Measurements from ENCODE around the gene SLC10A2.

Gene SLC10A2

GRCh38 chr13:103046676-103047075 is 19.5 kb downstream of the SLC10A2 start:
- no peak for DNase-seq (ENCODE audit: low read depth in 2 of 2)

- no peak for DNase-seq (ENCODE audit: low read depth in 2 of 2)
These were observed 22.2 kb downstream of the SLC10A2 start for GRCh38 chr13:103044056-103044455.

DNA sequence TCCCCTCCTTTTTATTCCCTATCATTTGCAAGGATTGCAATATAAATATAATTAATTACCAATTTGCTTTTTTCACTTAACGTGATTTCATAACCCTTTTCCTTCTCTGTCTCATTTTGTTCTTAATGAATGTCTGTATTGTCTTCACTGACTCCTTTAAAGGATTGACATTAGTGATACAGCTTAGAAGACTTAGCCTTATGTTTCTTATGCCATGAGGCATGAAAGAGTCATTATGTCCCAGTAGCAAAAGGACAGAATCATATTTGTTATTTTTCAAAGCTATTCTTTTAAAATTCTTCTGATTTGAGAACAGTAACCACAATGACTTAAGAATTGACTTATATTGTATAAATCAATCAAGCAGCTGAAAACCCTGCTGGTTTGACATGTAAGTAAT is 26.2 kb downstream of the SLC10A2 start:
- no peak for DNase-seq (ENCODE audit: low read depth in 2 of 2)

DNA sequence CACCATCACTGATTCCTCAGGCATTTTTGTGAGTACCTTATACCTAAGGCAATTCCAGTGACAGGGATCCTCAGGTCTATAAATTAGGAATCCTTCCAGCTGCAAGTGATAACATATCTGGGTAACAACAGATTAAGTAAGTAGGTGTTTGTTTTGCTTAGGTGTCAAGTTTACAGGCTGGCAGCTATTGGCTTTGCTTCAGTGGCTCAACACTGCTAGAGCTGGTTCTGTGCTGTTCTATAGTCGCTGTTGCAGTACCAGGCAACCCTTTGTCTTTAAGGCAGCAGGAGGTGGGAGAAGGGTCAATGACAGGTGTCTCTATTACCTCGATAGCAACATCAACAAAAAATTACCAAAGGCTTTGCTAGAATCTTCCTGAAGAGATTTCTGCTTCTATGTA is 27.0 kb downstream of the SLC10A2 start:
- DNase-seq (ENCODE audit: low read depth in 2 of 2) = no peak

DNA sequence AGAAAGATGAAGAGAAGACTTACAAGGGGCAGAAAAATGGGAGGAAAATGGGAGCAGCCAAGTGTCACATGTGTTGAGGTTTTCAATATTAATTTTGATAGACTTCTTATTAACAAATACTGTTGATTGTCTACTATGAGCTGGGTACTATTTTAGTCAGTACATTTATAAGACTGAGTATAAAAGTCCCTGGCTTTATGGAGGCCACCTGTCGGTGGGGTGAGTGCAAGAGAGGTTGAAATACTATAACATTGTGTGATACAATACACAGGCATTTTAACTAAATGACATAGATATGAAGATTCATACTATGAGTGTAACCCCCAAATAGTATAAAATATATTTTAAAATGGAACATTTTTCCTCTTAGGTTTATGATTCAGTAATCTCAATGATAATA is 29.9 kb downstream of the SLC10A2 start:
- no peak for DNase-seq (ENCODE audit: low read depth in 2 of 2)

GRCh38 chr13:103033999-103034398 is 32.2 kb downstream of the SLC10A2 start:
- no peak for DNase-seq (ENCODE audit: low read depth in 2 of 2)

- DNase-seq (ENCODE audit: low read depth in 2 of 2) = no peak
These were observed 34.8 kb downstream of the SLC10A2 start for GRCh38 chr13:103031332-103031873.

- no peak for DNase-seq (ENCODE audit: low read depth in 2 of 2)
These were observed 35.4 kb downstream of the SLC10A2 start for GRCh38 chr13:103030776-103031175.

DNA sequence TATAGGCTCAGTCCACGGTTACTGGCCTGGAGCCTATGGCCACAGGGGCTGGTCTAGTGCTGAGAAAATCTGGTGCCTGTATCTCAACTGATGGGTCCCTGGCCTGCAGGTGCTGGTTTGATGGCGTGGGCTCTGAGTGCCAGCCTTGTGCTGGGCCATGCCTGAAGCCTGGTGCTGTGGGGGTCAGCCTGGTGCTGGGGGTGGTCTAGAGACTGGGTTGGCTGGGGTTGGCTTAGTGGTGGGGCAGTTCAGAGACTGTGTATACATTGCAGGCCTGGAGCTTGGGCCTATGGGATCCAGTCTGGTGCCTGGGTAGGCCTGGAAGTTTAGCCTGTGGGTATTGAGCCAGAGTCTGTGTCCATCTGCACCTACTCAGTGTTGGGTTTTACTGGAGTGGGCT is 36.4 kb downstream of the SLC10A2 start:
- no peak for DNase-seq (ENCODE audit: low read depth in 2 of 2)

DNA sequence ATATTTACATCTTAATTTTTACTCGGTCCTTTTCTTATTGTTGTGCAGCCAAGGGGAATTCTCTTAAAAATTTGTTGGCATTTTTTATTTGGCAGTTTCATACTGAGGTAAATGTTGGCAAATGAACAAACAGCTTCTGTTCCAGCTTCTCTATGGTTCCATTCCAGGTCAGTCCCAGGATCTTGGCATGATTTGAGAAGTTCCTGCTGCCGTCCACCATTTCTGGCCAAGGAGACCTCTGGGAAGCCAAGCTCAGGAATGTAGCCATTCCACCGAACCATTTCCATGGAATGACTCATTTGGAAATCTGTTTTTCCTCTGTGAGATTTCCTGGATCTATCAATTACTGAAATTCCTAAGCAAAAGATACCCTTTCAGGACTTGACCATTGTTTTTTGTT is 43.9 kb downstream of the SLC10A2 start:
- no peak for DNase-seq (ENCODE audit: low read depth in 2 of 2)

GRCh38 chr13:103018556-103018955 is 47.7 kb downstream of the SLC10A2 start:
- DNase-seq (ENCODE audit: low read depth in 2 of 2) = no peak

- DNase-seq (ENCODE audit: low read depth in 2 of 2) = no peak
These were observed 53.6 kb downstream of the SLC10A2 start for GRCh38 chr13:103012646-103013045.

DNA sequence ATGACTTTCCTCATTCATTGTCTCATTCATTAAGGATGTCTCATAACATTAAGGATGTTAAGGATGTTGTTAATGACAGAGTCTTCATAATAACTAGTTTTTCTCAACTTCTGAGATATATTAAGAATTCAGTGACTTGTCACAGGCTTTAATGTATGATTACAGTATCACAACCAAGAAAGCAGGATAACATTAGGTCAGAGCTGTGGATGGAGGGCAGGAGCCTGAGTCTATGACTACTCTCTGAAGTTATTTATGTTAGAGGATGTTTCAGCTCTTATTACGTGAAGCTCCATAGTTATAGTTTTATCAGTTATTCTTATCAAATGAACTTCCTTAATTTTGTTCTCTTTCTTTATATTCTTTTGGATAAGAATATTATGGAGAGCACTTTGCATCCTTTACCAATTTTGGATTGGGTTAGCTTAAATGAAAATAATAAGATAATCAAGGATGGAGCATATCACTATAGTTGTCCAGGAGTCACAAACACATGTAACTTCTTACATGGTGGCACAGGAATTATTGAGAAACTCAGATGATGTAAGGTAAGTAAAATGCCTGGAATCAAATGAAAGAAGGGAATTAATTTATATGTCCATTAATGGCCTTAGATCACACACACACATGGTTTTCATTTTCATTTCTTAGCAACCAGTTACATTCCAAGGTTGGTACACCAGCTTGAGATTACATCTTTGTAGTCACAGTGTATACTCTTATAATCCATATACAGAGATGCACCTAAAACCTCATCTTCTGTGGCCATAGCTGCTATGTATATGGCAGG is 57.0 kb downstream of the SLC10A2 start:
- no peak for DNase-seq (ENCODE audit: low read depth in 2 of 2)

DNA sequence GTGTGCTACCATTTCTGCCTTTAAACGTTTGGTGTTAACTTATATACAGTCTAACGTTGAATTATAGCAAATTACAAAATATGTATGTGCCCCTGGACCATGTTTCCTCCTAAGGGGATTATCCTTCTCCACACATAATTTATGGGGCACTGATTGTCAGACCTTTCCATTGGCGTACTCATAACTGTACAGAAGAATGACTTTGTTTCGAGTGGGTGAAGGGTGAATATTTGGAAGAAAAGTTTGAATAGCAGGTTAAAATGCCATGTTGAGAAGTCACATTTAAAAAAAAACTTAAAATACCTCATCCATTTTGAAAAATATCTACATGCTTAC is 58.8 kb downstream of the SLC10A2 start:
- DNase-seq (ENCODE audit: low read depth in 2 of 2) = no peak

GRCh38 chr13:103006641-103007426 is 59.4 kb downstream of the SLC10A2 start:
- DNase-seq (ENCODE audit: low read depth in 2 of 2) = no peak

GRCh38 chr13:103004661-103005345 is 61.4 kb downstream of the SLC10A2 start:
- DNase-seq (ENCODE audit: low read depth in 2 of 2) = no peak

GRCh38 chr13:103003631-103004030 is 62.6 kb downstream of the SLC10A2 start:
- DNase-seq (ENCODE audit: low read depth in 2 of 2) = no peak

DNA sequence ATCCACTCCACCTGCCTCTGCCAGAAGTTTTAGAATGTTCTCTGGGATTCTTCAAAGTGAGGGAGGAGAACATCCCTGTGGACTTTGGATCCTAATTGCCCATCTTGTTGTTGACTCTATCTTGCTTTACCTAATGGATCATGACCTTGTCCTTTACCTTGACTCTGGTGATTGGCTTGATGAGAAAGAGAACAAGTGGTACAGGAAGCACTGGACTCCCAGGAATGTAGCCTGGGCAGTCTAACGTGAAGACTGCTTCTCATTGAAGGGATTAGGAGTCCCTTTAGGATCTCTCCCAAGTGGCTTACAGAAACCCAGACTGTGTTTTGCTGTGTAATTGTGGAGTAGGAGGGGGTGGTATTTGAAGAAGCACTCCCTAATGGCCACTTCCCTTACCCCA is 63.9 kb downstream of the SLC10A2 start:
- no peak for DNase-seq (ENCODE audit: low read depth in 2 of 2)

- DNase-seq (ENCODE audit: low read depth in 2 of 2) = no peak
These were observed 66.1 kb downstream of the SLC10A2 start for GRCh38 chr13:103000157-103000556.

DNA sequence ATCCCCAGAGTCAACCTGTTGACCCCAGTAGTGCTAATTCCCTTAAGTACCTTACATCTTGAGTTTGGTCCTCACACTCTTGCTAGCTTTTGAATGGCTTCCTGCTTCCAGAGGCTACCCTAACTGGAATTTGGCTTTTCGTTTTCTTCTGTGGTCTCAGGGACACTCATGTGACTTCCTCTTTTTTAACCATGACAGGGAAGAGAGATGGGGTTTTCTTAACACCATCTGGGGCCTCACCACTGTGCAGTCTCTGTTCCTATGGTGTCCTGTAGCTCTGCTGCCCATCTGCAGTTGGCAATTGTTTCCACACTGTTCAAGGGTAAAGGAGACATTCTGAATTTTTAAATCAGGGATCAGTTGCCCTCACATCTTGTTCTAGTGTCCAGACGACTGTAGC is 66.7 kb downstream of the SLC10A2 start:
- DNase-seq (ENCODE audit: low read depth in 2 of 2) = no peak

All from stimulated activated CD8-positive, alpha-beta memory T cell treated with anti-CD3 and anti-CD28 coated beads, Interleukin-15, amount 100 ng/mL, for 4 hours (primary cell).